ENCODE data around the gene ARID1B.

- TF ChIP-seq CTCF (IDR thresholded peaks at IDR 0.05), result no peak
- TF ChIP-seq POLR2A (IDR thresholded peaks at IDR 0.05), result no peak
Observed at GRCh38 chr6:157158456-157158855, 381.3 kb downstream of the ARID1B start.
